Measurements from ENCODE around the gene NOX4.

DNA sequence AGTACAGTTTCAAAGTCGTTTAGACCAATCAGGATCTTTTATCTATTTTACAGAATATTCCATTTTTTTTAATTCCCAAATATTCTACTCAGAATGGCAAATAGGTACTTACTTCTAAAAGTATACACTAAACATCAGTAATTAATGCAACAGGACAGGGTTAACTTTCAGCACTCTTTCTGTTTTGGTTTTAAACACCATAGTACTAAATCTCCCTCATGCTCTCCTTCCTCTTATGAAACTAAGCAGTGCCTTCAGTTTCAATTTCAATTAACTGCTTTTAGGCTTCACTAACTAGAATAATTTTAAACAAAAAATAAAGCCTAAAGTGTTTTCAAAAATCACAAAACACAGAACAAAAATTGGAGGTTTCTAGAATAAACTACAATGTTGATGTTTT, 57.9 kb downstream of the NOX4 start:
- TF ChIP-seq, protein P1, sequence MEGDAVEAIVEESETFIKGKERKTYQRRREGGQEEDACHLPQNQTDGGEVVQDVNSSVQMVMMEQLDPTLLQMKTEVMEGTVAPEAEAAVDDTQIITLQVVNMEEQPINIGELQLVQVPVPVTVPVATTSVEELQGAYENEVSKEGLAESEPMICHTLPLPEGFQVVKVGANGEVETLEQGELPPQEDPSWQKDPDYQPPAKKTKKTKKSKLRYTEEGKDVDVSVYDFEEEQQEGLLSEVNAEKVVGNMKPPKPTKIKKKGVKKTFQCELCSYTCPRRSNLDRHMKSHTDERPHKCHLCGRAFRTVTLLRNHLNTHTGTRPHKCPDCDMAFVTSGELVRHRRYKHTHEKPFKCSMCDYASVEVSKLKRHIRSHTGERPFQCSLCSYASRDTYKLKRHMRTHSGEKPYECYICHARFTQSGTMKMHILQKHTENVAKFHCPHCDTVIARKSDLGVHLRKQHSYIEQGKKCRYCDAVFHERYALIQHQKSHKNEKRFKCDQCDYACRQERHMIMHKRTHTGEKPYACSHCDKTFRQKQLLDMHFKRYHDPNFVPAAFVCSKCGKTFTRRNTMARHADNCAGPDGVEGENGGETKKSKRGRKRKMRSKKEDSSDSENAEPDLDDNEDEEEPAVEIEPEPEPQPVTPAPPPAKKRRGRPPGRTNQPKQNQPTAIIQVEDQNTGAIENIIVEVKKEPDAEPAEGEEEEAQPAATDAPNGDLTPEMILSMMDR (IDR thresholded peaks at IDR 0.05; ENCODE audit: extremely low read depth in 1 of 2, insufficient read depth in 1 of 2, low read depth in 1 of 2, low read length in 2 of 2) = no peak
- TF ChIP-seq POLR2AphosphoS5 (IDR thresholded peaks at IDR 0.05; ENCODE audit: insufficient read depth, low read depth, low read length) (no peak), POLR2A (IDR thresholded peaks at IDR 0.05; ENCODE audit: low read depth, low read length) (no peak), EZH2 (IDR thresholded peaks at IDR 0.05; ENCODE audit: borderline replicate concordance, low read depth, low read length, severe bottlenecking) (no peak), JUN (IDR thresholded peaks at IDR 0.05; ENCODE audit: borderline replicate concordance, insufficient read depth, insufficient read length, low read depth) (no peak), GATA2 (IDR thresholded peaks at IDR 0.05; ENCODE audit: insufficient read depth, insufficient read length, low read depth, low read length) (no peak), FOS (IDR thresholded peaks at IDR 0.05; ENCODE audit: borderline replicate concordance, insufficient read depth, low read length) (no peak)
- TF ChIP-seq, protein P2, sequence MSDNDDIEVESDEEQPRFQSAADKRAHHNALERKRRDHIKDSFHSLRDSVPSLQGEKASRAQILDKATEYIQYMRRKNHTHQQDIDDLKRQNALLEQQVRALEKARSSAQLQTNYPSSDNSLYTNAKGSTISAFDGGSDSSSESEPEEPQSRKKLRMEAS (IDR thresholded peaks at IDR 0.05; ENCODE audit: insufficient read depth, insufficient read length) = no peak
